Renal cortical epithelial cell (primary cell): ENCODE results near the gene PCDHB12. TPM values are rescaled to one million over a fixed set of nuclear protein-coding genes. Genes with fewer than 3 reads are reported as not detected.
"Not testable (repeated sequence)": the region's sequence is repeated elsewhere in the genome, so short reads cannot be mapped to it uniquely, and the experiment has no call there.

ENCODE experiments used
- DNase-seq: peaks from one replicate; pipeline ENCODE4 v3.0.0-alpha.2; 2011; ENCODE audit warnings: low read depth
- total RNA-seq: library from RNA; depleted of rRNA; stranded (reverse); fragments of >200 nt; gene quantifications from 2 replicates; pipeline ENCODE4 v1.2.3, GENCODE V29; 2014

Gene PCDHB12
- total RNA-seq, 1 donor from 2014 or later: 1.2 TPM

DNA sequence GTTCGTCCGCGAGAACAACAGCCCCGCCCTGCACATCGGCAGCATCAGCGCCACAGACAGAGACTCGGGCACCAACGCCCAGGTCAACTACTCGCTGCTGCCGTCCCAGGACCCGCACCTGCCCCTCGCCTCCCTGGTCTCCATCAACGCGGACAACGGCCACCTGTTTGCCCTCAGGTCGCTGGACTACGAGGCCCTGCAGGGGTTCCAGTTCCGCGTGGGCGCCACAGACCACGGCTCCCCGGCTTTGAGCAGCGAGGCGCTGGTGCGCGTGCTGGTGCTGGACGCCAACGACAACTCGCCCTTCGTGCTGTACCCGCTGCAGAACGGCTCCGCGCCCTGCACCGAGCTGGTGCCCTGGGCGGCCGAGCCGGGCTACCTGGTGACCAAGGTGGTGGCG, 1.8 kb downstream of the PCDHB12 start:
- DNase-seq: not testable (repeated sequence)

DNA sequence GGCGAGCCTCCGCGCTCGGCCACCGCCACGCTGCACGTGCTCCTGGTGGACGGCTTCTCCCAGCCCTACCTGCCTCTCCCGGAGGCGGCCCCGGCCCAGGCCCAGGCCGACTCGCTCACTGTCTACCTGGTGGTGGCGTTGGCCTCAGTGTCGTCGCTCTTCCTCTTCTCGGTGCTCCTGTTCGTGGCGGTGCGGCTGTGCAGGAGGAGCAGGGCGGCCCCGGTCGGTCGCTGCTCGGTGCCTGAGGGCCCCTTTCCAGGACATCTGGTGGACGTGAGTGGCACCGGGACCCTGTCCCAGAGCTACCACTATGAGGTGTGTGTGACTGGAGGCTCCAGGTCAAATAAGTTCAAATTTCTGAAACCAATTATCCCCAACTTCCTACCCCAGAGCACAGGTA, 2.3 kb downstream of the PCDHB12 start:
- not testable (repeated sequence) for DNase-seq

DNA sequence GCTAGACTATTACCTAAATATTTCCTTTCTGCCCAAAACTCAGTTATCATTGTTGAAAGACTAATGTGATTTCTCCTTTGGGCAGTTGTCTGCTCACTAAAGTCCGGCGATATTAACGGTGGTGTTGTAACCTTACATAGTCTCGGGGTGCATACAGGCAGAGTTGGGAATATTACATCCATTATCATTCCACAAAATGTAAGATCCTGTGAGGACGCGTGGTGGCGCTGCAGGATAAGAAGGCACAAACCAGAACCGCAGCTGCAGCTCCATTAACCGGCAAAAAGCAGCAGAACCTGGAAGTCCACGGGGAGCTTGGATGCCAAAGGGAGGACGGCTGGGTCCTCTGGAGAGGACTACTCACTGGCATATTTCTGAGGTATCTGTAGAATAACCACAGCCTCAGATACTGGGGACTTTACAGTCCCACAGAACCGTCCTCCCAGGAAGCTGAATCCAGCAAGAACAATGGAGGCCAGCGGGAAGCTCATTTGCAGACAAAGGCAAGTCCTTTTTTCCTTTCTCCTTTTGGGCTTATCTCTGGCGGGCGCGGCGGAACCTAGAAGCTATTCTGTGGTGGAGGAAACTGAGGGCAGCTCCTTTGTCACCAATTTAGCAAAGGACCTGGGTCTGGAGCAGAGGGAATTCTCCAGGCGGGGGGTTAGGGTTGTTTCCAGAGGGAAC, 5.3 kb downstream of the PCDHB12 start, which contains the start of gene PCDHB13:
TSS of gene PCDHB13 (plus strand) at position 264 of the 684 bp plus-strand sequence. CDS start at position 469, 205 bp downstream.
- not testable (repeated sequence) for DNase-seq

DNA sequence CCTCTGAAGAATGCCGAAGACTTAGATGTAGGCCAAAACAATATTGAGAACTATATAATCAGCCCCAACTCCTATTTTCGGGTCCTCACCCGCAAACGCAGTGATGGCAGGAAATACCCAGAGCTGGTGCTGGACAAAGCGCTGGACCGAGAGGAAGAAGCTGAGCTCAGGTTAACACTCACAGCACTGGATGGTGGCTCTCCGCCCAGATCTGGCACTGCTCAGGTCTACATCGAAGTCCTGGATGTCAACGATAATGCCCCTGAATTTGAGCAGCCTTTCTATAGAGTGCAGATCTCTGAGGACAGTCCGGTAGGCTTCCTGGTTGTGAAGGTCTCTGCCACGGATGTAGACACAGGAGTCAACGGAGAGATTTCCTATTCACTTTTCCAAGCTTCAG, 6.1 kb downstream of the PCDHB12 start:
- DNase-seq: not testable (repeated sequence)

DNA sequence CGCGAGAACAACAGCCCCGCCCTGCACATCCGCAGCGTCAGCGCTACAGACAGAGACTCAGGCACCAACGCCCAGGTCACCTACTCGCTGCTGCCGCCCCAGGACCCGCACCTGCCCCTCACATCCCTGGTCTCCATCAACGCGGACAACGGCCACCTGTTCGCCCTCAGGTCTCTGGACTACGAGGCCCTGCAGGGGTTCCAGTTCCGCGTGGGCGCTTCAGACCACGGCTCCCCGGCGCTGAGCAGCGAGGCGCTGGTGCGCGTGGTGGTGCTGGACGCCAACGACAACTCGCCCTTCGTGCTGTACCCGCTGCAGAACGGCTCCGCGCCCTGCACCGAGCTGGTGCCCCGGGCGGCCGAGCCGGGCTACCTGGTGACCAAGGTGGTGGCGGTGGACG, 7.0 kb downstream of the PCDHB12 start:
- DNase-seq: not testable (repeated sequence)

DNA sequence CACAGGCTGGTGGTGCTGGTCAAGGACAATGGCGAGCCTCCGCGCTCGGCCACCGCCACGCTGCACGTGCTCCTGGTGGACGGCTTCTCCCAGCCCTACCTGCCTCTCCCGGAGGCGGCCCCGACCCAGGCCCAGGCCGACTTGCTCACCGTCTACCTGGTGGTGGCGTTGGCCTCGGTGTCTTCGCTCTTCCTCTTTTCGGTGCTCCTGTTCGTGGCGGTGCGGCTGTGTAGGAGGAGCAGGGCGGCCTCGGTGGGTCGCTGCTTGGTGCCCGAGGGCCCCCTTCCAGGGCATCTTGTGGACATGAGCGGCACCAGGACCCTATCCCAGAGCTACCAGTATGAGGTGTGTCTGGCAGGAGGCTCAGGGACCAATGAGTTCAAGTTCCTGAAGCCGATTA, 7.5 kb downstream of the PCDHB12 start:
- not testable (repeated sequence) for DNase-seq

DNA sequence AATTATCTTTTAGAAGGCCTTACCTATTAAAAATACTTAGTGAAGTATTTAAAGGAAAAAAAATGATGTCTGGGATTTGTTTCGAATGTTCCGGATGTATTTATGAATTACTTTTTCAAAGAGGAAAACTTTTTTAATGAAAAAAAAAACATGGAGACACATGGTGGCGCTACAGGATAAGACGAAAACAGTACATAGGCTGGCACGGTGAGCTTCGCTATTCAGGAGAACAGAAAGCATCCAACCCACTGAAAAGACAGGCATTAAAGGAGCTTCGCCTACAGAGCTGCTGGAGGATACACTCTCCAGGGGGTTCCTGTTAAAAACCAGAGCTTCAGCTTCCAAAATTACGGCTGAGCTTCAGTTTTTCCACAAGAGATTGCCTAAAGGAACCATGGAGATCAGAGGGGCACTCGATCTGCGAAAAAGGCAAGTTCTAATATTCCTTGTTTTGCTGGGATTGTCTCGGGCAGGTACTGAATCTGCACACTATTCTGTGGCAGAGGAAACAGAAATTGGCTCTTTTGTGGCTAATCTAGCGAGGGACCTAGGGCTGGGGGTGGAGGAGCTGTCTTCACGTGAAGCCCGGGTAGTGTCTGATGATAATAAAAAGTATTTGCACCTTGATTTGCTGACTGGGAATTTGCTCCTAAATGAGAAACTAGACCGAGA, 14.7 kb downstream of the PCDHB12 start, which contains the start of gene PCDHB14:
TSS of gene PCDHB14 (plus strand) at position 232 of the 672 bp plus-strand sequence. CDS start at position 395, 163 bp downstream.
- DNase-seq: no peak

DNA sequence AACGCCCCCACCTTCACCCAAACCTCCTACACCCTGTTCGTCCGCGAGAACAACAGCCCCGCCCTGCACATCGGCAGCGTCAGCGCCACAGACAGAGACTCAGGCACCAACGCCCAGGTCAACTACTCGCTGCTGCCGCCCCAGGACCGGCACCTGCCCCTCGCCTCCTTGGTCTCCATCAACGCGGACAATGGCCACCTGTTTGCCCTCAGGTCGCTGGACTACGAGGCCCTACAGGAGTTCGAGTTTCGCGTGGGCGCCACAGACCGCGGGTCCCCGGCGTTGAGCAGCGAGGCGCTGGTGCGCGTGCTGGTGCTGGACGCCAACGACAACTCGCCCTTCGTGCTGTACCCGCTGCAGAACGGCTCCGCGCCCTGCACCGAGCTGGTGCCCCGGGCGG, 16.3 kb downstream of the PCDHB12 start:
- not testable (repeated sequence) for DNase-seq

DNA sequence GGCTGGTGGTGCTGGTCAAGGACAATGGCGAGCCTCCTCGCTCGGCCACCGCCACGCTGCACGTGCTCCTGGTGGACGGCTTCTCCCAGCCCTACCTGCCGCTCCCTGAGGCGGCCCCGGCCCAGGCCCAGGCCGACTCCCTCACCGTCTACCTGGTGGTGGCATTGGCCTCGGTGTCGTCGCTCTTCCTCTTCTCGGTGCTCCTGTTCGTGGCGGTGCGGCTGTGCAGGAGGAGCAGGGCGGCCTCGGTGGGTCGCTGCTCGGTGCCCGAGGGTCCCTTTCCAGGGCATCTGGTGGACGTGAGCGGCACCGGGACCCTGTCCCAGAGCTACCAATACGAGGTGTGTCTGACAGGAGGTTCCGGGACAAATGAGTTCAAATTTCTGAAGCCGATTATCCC, 16.9 kb downstream of the PCDHB12 start:
- not testable (repeated sequence) for DNase-seq

DNA sequence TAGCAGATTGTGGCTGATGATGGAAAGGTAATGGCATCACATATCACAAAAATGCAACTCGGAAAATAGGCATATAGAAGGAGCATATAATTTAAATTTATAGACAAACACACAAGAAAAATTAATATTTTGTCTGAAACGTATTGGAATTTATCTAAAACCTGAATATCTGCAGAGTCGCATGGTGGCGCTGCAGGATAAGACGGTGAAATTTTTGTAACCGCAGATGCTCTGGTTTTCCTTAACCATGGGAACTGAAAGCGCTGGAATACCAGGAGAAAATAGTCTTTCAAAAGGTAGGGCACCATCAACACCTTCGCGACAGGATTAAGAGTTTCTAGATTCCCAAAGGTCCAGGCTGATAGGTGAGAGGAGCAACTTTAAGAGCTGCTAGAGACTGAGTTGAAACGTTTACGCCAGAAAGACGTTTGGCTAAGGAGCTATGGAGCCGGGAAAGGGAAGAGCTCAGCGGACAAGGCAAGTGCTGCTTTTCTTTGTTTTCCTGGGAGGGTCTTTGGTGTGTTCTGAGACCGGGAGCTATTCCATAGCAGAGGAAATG, 25.7 kb downstream of the PCDHB12 start:
- no peak for DNase-seq

DNA sequence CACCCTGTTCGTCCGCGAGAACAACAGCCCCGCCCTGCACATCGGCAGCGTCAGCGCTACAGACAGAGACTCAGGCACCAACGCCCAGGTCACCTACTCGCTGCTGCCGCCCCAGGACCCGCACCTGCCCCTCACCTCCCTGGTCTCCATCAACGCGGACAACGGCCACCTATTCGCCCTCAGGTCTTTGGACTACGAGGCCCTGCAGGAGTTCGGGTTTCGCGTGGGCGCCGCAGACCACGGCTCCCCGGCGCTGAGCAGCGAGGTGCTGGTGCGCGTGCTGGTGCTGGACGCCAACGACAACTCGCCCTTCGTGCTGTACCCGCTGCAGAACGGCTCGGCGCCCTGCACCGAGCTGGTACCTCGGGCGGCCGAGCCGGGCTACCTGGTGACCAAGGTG, 27.4 kb downstream of the PCDHB12 start:
- not testable (repeated sequence) for DNase-seq

DNA sequence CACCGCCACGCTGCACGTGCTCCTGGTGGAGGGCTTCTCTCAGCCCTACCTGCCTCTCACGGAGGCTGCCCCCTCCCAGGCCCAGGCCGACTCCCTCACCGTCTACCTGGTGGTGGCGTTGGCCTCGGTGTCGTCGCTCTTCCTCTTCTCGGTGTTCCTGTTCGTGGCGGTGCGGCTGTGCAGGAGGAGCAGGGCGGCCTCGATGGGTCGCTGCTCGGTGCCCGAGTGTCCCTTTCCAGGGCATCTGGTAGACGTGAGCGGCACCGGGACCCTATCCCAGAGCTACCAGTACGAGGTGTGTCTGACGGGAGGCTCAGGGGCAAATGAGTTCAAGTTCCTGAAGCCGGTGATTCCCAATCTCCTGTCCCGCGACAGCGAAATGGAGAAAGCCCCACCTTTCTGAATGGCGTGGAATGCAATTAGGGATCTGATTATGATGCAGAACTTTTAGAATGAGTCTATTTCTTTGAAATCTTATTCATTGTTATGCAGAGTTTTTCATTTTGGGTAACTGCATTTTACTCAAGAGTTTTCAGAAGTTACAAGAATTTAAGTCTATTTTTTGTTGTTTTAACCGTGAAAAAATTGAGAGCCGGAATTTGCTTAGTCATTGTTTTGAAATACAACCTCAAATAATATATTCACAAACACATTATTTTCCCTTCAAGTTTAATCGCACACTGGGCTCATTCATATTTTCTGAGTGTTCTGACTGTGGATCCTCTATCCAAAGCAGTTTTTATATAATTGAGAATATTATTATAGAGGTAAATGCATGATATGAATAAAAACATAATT, 28.2 kb downstream of the PCDHB12 start:
- DNase-seq: no peak

DNA sequence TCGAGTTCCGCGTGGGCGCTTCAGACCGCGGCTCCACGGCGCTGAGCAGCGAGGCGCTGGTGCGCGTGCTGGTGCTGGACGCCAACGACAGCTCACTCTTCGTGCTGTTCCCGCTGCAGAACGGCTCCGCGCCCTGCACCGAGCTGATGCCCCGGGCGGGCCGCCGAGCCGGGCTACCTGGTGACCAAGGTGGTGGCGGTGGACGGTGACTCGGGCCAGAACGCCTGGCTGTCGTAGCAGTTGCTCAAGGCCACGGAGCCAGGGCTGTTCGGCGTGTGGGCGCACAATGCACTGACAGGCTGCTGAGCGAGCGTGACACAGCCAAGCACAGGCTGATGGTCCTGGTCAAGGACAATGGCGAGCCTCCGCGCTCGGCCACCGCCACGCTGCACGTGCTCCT, 33.0 kb downstream of the PCDHB12 start:
- no peak for DNase-seq

DNA sequence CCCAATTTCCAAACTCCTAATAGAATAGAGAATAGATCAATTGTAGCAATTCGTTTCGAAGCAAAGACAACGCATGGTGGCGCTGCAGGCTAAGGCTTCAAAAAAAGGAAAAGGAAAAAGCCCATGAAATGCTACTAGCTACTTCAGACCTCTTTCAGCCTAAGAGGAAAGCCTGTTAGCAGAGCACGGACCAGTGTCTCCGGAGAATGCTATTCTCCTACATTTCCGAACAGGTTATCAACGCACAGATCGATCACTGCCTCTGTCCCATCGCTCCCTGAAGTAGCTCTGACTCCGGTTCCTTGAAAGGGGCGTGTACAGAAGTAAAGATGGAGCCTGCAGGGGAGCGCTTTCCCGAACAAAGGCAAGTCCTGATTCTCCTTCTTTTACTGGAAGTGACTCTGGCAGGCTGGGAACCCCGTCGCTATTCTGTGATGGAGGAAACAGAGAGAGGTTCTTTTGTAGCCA, 36.8 kb downstream of the PCDHB12 start, which contains the start of gene PCDHB15:
TSS of gene PCDHB15 (plus strand) at position 146 of the 468 bp plus-strand sequence. CDS start at position 330, 184 bp downstream.
- DNase-seq: no peak

DNA sequence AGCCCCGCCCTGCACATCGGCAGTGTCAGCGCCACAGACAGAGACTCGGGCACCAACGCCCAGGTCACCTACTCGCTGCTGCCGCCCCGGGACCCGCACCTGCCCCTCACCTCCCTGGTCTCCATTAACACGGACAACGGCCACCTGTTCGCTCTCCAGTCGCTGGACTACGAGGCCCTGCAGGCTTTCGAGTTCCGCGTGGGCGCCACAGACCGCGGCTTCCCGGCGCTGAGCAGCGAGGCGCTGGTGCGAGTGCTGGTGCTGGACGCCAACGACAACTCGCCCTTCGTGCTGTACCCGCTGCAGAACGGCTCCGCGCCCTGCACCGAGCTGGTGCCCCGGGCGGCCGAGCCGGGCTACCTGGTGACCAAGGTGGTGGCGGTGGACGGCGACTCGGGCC, 38.5 kb downstream of the PCDHB12 start:
- DNase-seq: not testable (repeated sequence)

DNA sequence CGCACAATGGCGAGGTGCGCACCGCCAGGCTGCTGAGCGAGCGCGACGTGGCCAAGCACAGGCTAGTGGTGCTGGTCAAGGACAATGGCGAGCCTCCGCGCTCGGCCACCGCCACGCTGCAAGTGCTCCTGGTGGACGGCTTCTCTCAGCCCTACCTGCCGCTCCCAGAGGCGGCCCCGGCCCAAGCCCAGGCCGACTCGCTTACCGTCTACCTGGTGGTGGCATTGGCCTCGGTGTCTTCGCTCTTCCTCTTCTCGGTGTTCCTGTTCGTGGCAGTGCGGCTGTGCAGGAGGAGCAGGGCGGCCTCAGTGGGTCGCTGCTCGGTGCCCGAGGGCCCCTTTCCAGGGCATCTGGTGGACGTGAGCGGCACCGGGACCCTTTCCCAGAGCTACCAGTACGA, 38.9 kb downstream of the PCDHB12 start:
- not testable (repeated sequence) for DNase-seq

DNA sequence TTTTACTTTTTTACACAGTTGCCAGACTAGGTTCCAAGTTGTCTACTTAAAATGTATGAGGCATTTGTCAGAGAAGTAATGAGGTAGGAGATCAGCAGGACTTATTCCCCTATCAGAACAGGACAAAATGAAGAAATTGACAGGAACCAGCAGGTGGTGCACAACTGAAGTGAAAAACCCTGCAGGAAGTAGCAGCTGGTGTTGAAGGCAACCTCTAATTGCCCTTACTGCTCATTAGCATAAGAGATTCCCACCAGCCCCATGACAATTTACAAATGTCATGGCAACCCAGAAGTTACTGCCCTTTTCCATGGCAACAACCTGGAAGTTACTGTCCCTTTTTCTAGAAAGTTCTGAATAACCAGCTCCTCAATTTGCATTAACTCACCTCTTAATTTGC, 42.1 kb downstream of the PCDHB12 start:
- no peak for DNase-seq

DNA sequence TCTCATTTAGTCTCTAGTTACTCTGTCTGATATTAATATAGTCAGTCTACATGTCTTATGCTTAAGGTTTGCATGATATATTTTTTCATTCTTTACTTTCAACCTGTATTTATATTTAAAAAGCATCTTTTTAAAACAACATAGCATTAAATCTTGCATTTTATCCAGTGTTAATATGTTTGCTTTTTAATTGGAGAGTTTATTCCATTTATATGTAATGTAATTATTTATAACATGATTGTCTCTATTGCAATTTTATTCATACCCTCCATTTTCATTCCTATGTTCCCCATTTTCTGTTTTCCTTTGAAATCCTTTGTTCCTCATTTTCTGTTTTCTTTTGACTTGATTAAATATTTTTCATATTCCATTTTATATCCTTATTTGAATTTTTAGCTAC, 49.9 kb downstream of the PCDHB12 start:
- no peak for DNase-seq

DNA sequence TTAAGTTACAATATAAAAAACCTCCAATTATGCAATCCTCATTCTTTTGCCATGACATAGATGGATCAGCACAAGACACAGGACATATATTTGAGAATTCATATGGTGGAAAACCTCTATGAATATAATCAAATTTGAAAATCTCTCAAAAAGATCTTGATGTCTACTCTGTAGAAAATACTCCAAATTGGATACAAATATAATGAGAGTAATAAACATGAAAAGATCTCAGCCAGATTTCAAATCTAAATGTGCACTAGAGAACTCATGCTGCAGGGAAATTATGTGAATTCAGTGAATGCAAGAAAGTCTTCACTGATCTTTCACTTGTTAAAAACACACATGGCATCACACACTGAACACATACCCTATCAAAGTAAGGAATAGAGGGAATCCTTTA, 50.4 kb downstream of the PCDHB12 start:
- no peak for DNase-seq

DNA sequence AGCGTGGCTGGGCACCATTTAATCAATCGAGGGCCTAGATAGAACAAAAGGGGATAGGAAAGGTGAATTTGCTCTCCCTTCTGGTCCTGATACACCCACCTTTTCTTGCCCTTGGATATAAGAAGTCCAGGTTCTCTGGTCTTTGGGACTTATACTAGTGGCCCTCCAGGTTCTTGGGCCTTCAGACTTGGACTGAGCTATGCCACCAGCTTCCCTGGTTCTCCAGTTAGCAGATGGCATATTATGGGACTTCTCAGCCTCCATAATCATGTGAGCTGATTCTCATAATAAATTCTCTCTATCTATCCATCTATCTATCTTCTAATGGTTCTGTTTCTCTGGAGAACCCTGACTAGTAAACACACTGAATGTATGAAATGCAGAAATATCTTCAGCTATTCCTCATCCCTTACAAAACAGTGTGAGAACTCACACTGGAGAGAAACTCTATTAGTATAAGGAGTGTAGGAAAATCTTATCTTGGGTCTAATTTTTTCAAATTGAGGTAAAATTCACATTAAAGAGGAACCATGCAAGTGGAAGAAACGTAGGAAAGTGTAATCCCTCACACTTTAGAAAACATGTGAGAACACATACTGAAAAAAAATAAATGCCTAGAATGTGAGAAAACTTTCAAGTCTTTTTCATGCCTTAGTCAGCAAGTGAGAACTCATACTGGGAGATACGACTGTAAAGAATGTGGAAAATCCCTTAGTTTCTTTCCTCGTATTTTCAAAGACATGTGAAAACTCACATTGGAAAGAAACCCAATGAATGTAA, 52.1 kb downstream of the PCDHB12 start:
- DNase-seq: no peak

DNA sequence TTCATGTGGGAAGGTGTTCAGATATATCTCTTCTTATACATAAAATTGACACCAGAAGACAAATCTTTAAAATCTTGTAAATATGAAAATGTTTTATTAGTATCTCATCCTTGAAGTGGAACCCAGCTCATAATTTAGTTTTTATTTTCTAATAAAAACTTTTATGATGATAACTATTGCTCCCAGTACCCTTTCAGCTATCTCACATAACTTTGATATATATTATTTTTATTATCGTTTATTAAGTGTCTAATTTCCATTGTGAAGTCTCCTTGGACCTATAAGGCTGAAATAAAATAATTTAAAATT, 52.7 kb downstream of the PCDHB12 start:
- DNase-seq: no peak
